HUES64 (cell line): ENCODE results near the gene FBH1.
"Not testable (repeated sequence)": the region's sequence is repeated elsewhere in the genome, so short reads cannot be mapped to it uniquely, and the experiment has no call there.

Source experiments
- H3K27ac ChIP-seq: 2 replicates; pipeline ENCODE4 v1.7.0; 2013; ENCODE audit warnings: low read depth, low read length, inconsistent platforms
- H3K27me3 ChIP-seq: 2 replicates; pipeline ENCODE4 v1.6.1; 2013; ENCODE audit warnings: mild to moderate bottlenecking, low read length; ENCODE audit not compliant: insufficient read depth
- H3K36me3 ChIP-seq: 2 replicates; pipeline ENCODE4 v1.6.1; 2013; ENCODE audit warnings: mild to moderate bottlenecking, low read length; ENCODE audit not compliant: insufficient read depth
- H3K4me1 ChIP-seq: 2 replicates; pipeline ENCODE4 v1.6.1; 2013; ENCODE audit warnings: mild to moderate bottlenecking, low read length, moderate library complexity; ENCODE audit not compliant: insufficient read depth
- H3K4me3 ChIP-seq: 2 replicates; pipeline ENCODE4 v1.5.1; 2013; ENCODE audit warnings: mild to moderate bottlenecking, low read length, moderate library complexity
- H3K9ac ChIP-seq: 2 replicates; pipeline ENCODE4 v1.6.1; 2013; ENCODE audit warnings: mild to moderate bottlenecking, low read depth, low read length
- H3K9me3 ChIP-seq: 2 replicates; pipeline ENCODE4 v1.6.1; 2013; ENCODE audit warnings: low read depth, low read length; ENCODE audit not compliant: insufficient read depth
- WGBS: fragments of 150-250, 120-280 bp; methylation state at CpG from one replicate; pipeline ENCODE4 v1.1.7; 2013; ENCODE audit warnings: missing lambda C conversion rate; 5-methylcytosine and 5-hydroxymethylcytosine counted together

The FBH1 gene

DNA sequence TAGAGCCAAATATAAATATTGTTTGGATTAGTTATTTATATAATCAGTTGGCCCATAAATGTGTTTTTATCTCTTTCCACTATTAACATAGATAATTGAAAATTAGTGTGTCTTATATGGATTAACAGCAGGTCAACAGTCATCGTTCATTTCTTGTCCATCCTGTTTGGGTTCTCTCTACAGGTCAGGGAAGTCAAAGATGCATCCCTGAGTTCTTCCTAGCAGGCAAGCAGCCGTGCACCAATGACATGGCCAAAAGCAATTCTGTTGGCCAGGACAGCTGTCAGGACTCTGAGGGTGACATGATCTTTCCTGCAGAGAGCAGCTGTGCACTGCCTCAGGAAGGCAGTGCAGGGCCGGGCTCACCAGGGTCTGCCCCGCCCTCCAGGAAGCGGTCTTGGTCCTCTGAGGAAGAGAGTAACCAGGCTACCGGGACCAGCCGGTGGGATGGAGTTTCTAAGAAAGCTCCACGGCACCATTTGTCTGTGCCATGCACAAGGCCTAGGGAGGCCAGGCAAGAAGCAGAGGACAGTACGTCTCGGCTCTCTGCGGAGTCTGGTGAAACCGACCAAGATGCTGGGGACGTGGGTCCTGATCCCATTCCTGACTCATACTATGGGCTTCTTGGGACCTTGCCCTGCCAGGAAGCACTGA, 15.9 kb downstream of the FBH1 start:
- H3K9me3 ChIP-seq = no peaks in the 10 kb centered on the region
- 94% methylated on average over 13 of the region's 13 CpGs for WGBS
- H3K36me3 ChIP-seq = peaks cover 60% of the 10 kb centered on the region
- H3K27ac ChIP-seq = no peak overlapping the region
- no peak overlapping the region for H3K4me3 ChIP-seq
- no peaks in the 10 kb centered on the region for H3K4me1 ChIP-seq
- no peak overlapping the region for H3K9ac ChIP-seq
- H3K27me3 ChIP-seq = no peaks in the 10 kb centered on the region

DNA sequence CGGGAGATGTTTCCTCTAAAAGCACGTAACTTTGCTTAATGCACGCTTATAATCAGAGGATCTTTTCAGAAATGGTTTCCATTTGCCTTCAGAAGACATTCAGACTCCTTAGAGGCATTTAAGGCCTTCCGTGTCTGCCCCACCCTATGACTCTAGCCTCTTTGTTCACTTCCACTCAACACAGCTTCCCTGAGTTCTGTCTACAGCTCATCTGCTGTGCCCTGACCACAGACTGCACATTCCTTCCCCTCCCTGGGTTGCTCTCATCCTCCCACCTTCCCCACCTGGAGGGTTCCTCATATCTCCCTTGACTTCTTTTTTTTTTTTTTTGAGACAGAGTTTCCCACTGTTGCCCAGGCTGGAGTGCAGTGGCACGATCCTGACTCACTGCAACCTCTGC, 16.6 kb downstream of the FBH1 start:
- WGBS = 86% methylated on average over 5 of the region's 5 CpGs
- Histone ChIP-seq H3K27me3 (no peaks in the 10 kb centered on the region), H3K4me1 (no peaks in the 10 kb centered on the region), H3K9me3 (no peaks in the 10 kb centered on the region), H3K36me3 (peaks cover 67% of the 10 kb centered on the region), H3K9ac (no peak overlapping the region), H3K4me3 (no peak overlapping the region), H3K27ac (no peak overlapping the region)

DNA sequence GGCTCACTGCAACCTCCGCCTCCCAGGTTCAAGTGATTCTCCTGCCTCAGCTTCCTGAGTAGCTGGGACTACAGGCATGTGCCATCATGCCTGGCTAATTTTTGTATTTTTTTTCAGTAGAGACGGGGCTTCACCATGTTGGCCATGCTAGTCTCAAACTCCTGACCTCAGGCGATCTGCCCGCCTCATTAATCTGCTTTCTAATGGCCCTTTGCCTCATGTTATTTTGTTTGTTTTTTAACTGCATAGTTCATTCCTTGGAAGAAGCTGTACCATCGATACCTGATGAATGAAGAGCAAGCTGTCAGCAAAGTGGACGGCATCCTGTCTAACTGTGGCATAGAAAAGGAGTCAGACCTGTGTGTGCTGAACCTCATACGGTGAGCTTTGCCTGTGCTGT, 18.6 kb downstream of the FBH1 start:
- WGBS = 93% methylated on average over 7 of the region's 7 CpGs
- not testable (repeated sequence) for H3K4me3 ChIP-seq, H3K9ac ChIP-seq, H3K9me3 ChIP-seq, H3K27ac ChIP-seq, H3K4me1 ChIP-seq, H3K27me3 ChIP-seq
- peaks cover 78% of the 10 kb centered on the region for H3K36me3 ChIP-seq

DNA sequence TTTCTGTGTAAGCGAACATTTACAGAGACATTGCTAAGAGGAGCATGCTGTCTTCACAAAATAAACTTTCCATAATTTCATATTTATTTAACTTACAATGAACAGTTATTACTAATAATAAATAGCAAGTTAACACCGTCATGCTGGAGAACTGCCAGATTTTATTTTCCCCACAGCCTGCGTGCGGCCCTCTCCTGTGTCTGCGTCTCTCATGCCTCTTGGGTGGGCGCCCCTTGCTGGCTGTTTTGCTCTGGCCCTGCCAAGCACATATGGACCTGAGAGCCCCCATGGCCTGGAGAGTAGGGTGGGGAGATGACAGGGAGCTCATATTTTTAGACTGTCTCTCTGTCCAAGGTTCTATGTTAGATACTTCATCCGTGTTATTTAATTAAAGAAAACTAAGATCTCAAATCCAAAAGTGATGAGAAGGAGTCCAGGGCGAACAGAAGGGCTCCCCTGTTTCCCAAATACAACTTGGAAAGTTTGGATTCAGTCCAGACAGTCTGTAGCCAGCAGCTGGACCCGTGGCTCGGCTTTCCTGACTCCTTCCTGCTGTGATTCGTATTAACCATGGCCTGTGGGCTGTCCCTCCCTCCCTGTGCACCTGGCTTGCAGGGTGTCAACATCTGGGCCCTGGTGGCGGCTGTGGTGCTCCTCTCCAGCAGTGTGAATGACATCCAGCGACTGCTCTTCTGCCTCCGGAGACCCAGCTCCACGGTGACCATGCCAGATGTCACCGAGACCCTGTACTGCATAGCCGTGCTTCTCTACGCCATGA, 20.5 kb downstream of the FBH1 start:
- Histone ChIP-seq H3K4me1 (no peaks in the 10 kb centered on the region), H3K9ac (no peak overlapping the region), H3K4me3 (no peak overlapping the region), H3K36me3 (peaks cover 88% of the 10 kb centered on the region), H3K27me3 (no peaks in the 10 kb centered on the region), H3K9me3 (no peaks in the 10 kb centered on the region), H3K27ac (no peak overlapping the region)
- WGBS = 94% methylated on average over 18 of the region's 18 CpGs

DNA sequence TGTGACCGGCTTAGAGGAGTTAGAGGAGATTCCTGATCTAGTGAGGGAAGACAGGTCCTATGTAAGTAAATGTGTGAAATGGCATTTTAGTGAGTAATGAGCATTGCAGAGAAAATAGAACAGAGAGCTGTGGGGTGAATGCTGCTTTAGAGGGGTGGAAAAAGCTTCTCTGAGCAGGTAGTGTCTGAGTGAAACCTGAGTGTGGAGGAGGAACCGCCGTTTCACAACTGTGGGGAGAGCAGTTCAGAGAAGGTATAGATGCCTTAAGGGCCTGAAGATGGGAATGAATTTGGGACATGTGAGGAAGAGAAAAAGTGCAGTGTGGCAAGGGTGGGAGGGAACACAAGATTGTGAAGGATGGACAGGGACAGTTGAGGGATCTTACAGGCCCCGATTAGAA, 21.6 kb downstream of the FBH1 start:
- Histone ChIP-seq H3K4me3 (no peak overlapping the region), H3K4me1 (no peaks in the 10 kb centered on the region), H3K9me3 (no peaks in the 10 kb centered on the region), H3K27ac (no peak overlapping the region), H3K27me3 (no peaks in the 10 kb centered on the region), H3K9ac (no peak overlapping the region), H3K36me3 (peaks cover 88% of the 10 kb centered on the region)
- 93% methylated on average over 4 of the region's 4 CpGs for WGBS

DNA sequence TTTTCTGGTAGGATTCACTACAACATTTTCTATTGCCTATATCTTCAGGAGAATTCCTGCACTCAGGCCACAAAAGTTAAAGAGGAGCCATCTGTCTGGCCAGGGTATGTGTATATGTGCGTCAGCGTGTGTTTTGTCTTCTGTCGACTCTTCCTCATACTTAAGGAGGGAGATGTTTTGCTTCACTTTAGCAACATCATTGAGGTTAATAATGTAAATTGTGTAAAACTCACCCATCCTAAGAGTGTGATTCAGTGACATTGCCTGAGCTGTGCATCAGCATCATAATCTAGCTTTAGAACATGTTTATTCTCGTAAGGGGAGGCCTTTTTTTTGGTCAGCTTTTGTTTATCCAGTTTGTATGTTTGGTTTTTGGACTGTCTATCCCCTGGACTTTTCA, 23.7 kb downstream of the FBH1 start:
- Histone ChIP-seq H3K4me3 (no peak overlapping the region), H3K36me3 (peaks cover 97% of the 10 kb centered on the region), H3K4me1 (no peaks in the 10 kb centered on the region), H3K9me3 (no peaks in the 10 kb centered on the region), H3K27ac (no peak overlapping the region), H3K9ac (no peak overlapping the region), H3K27me3 (no peaks in the 10 kb centered on the region)
- WGBS = 97% methylated on average over 3 of the region's 4 CpGs

DNA sequence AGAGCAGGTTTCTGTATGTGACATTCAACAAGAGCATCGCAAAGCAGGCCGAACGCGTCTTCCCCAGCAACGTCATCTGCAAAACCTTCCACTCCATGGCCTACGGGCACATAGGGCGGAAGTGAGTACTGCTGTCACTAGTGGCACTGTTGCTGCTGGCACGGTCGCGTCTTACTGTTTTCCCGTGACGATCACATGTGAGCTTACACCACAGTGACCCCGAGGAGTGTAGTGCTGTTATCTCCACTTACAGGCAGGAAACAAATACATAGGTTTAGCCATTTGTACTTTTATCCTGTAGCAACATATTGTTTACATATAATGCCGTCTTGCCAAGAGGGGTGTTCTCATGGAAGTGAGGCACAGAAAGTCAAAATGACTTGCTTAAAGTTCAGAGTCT, 25.4 kb downstream of the FBH1 start:
- 96% methylated on average over 14 of the region's 14 CpGs for WGBS
- peaks cover 94% of the 10 kb centered on the region for H3K36me3 ChIP-seq
- H3K4me3 ChIP-seq = no peak overlapping the region

DNA sequence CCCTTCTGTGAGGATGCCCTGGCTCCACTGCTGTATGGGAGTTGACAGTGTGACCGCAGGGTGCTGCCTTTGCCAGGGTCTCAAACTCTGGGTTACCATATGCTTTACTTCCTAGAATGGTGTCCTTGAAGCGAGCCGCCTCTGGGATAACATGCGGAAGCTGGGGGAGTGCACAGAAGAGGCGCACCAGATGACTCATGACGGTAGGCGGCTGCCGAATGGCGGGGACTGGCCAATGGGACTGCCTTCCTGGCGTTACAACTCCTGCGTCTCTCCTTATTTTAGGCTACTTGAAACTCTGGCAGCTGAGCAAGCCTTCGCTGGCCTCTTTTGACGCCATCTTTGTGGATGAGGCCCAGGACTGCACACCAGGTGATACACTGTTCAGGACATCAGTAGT, 27.3 kb downstream of the FBH1 start:
- Histone ChIP-seq H3K27me3 (no peaks in the 10 kb centered on the region), H3K4me1 (no peaks in the 10 kb centered on the region), H3K27ac (no peak overlapping the region), H3K36me3 (peaks cover 97% of the 10 kb centered on the region), H3K4me3 (no peak overlapping the region), H3K9ac (no peak overlapping the region), H3K9me3 (no peaks in the 10 kb centered on the region)
- 96% methylated on average over 13 of the region's 13 CpGs for WGBS

More for the DNA sequence above, 25.4 kb downstream of the FBH1 start:
- no peak overlapping the region for H3K9ac ChIP-seq
- no peaks in the 10 kb centered on the region for H3K4me1 ChIP-seq
- no peak overlapping the region for H3K27ac ChIP-seq
- H3K9me3 ChIP-seq = no peaks in the 10 kb centered on the region
- no peaks in the 10 kb centered on the region for H3K27me3 ChIP-seq

DNA sequence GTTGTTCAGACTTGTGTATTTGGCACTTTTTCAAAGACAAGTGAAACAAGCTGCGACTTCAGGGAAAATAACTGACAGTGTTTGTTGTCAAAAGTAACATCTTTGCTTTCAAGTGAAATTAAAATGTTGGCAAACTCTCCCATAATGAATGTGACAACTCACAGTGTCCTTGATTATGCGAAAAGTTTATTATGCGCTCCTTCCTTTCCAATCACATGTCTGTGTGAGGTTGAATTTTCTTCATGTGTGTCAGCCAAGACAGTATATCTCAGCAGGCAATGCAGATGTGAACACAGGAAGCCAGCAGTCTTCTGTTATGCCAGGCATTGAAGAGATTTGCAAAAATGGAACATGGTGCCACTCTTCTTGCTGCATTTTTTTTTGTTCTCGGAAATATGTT, 28.7 kb downstream of the FBH1 start:
- Histone ChIP-seq H3K9ac (no peak overlapping the region), H3K27me3 (no peaks in the 10 kb centered on the region), H3K4me3 (no peak overlapping the region), H3K4me1 (no peaks in the 10 kb centered on the region), H3K36me3 (peaks cover 98% of the 10 kb centered on the region), H3K9me3 (no peaks in the 10 kb centered on the region), H3K27ac (no peak overlapping the region)
- 98% methylated on average over 4 of the region's 4 CpGs for WGBS

DNA sequence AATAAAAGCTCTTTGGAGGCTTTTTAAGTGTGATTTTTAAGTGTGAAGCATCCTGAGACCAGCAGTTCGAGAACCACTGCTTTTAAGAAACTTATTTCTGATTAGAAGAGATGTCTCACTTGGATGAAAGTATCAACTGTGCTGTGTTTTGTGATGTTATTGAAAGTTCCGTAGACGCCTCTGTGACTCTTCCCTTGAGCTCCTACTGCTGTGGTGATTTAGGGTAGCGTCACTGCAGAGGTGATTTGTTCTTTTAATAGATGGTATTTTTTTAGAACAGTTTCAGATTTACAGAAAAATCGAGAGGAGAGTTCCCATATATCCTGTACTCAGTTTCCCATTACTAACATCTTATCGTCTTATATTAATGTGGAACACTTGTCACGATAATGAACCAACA, 29.5 kb downstream of the FBH1 start:
- no peak overlapping the region for H3K4me3 ChIP-seq
- WGBS = 93% methylated on average over 7 of the region's 7 CpGs
- no peaks in the 10 kb centered on the region for H3K4me1 ChIP-seq
- H3K9ac ChIP-seq = no peak overlapping the region
- H3K27ac ChIP-seq = no peak overlapping the region
- peaks cover 98% of the 10 kb centered on the region for H3K36me3 ChIP-seq
- H3K27me3 ChIP-seq = no peaks in the 10 kb centered on the region
- H3K9me3 ChIP-seq = no peaks in the 10 kb centered on the region

DNA sequence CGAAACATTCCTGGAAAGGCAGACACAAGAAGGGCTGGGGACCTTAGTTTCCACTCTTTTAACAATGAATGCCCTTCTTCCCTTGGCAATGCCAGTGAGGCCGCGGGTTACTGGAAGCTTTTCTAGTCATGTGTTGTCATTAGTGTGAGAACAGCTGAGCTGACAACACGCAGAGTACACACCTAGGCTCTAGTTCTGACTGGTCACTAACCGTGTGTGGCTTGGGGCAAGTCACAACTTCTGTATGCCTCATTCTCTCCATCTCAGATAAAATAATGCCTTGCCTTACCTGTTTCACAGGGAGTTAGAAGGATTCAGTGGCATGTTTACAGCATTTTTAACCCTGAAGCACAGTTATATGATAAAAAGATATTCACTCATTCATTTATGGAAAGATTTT, 31.7 kb downstream of the FBH1 start:
- 92% methylated on average over 5 of the region's 5 CpGs for WGBS
- Histone ChIP-seq H3K9ac (no peak overlapping the region), H3K36me3 (peaks cover 95% of the 10 kb centered on the region)

More for the DNA sequence above, 31.7 kb downstream of the FBH1 start:
- Histone ChIP-seq H3K4me1 (no peaks in the 10 kb centered on the region), H3K9me3 (no peaks in the 10 kb centered on the region), H3K4me3 (no peak overlapping the region), H3K27me3 (no peaks in the 10 kb centered on the region), H3K27ac (no peak overlapping the region)
